ENCODE data around the gene F12.

DNA sequence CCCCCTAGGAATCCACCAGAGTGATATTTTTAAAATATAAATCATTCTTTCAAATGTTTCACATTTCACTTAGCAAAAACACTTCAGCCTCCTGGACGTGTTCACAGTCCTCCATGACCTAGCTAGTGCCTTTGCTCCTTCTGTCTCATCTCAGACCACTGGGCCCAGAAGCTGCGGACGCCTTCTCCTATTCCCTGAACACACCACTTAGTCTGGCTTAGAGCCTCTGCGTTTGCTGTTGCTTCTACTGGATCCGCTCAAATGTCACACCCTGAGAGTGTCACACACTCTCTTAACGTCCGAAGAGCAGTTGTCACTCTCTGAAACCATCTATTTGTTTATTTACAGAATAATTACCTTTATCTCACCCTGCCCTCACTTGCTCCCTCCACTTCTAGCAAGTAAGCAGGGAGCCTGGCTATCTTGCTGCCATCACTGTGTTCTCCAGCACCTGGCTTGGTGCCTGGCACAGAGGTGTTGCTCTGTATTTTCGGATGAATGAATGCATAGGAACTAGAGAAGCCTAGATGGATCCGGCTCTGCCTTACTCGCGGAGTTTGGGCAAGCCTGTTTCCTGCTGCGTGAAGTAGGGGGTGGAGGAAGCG lies 15.9 kb upstream of the F12 start:
- TF ChIP-seq CTCF (IDR thresholded peaks at IDR 0.05) (no peak), POLR2A (IDR thresholded peaks at IDR 0.05) (no peak)
